LHCN-M2 (cell line): ENCODE data around the gene STAC2. TPM values are rescaled to one million over a fixed set of nuclear protein-coding genes. Genes with fewer than 3 reads are reported as not detected.

Source experiments
- DNase-seq: peaks from one replicate; pipeline ENCODE4 v3.0.0-alpha.2; 2012; ENCODE audit warnings: low read depth
- total RNA-seq: library from RNA; depleted of rRNA; stranded (reverse); fragments of >200 nt; gene quantifications from 2 replicates; pipeline ENCODE4 v1.2.3, GENCODE V29; 2014

STAC2 gene
- total RNA-seq, 1 experiment from 2014 or later: 0.11 TPM

GRCh38 chr17:39235555-39236449 lies 10.1 kb upstream of the STAC2 start:
- DNase-seq: peak; percentile 67

- peak; percentile 49 for DNase-seq
Measured at GRCh38 chr17:39231591-39232551, 6.1 kb upstream of the STAC2 start.

DNA sequence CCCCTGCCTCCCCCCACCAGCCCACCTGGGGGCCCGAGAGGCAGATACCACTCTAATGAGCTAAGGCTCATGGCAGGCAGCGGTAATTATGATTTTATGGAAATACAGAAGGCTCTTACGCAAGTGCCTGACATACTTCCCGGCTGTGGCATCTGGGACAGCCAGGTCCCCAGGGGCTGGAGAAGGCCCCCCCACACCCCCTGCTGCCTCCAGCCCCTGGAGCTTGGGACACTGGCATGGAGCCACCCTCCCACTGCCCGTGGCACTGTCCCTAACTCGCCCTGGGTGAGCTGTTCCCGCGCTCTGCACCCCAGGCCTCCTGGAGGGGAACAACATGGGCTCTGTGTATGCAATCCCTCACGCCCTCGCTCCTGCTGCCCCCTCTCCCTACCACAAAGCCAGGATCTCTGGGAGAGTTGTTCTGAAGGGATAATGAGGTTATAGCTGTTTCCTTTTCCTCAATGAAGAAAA lies 5.4 kb upstream of the STAC2 start:
- DNase-seq: no peak

DNA sequence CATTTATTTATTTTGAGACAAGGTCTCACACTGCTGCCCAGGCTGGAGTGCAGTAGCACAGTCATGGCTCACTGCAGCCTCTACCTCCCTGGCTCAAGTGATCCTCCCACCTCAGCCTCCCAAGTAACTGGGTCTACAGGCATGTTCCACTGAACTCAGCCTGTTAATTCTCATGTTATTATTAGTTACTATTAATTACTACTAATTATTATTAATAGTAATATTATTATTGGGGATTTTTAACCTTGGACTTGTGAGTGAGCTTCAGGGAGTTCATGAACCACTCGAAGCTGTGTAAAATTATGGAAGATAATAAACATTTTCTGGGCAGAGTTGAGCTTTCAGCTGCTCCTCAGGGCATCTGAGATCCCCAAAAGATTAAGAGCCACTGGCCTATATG lies 4.6 kb upstream of the STAC2 start:
- DNase-seq: no peak

DNA sequence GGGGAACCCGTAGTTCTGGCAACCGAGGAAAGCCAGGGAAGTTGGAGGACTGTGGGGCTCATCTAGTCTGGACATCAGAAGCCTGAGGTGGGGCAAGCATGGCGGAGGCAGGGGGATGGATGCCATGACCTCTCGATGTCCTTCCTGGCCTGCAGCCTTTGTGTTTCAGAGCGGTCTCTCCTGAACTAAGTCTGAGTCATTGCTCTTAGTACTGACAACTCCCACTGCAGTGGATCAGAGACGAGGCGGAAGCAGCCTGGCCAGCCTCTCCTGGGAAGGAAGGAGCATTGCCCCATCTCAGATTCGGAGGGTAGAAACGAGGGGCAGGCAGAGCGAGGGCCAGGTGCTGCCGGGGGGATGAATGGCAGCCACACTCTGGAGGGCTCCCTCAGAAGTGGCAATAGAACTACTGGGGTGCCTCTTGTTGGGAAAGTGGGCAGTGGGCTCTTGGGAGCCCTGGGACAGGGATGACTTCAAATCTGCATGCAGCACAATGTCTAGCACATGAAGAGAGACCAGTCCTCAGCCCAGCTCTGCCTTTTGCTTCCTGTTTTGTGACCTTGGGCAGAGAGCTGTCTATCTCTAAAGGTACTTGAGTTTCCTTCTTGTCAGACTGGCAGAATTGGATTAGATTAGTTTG lies 3.6 kb upstream of the STAC2 start:
- peak; percentile 67 for DNase-seq

- DNase-seq: no peak
Measured at GRCh38 chr17:39227364-39227919, 1.7 kb upstream of the STAC2 start.

DNA sequence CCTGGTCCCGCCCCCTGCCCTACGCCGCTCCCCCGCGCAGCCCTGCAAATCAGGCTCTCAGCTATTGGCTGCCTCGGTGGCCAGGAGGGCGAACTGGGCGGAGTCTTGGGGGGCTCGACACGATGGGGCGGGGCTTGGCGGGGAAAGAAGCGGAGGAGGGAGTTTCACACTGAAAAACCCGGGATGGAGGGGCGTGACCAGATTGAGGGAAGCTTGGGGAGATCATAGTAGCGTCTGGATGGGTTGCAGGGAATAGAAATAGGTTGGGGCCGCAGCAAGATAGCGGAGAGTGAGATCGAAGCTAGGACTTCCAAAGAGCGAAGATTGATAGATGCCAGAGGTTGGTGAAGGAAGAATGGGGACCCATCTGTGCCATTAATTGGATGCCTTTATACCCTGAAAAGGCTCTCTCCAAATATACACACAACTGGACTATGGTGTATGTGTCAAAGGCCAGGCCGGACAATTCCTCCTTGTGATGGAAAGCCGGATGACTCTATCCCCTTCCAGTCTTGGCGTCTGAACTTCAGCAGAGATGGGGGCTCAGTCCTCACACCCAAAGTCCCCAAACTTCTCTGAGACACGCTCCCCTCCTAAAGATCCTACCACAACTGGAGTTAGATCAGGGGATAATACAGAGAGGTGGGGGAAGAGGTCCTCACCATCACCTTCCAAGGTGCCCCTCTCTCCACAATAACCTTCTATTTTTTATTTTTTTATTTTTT lies 376 bp upstream of the STAC2 start:
- peak; percentile 50 for DNase-seq

- DNase-seq: no peak
Measured at GRCh38 chr17:39224778-39225307, 902 bp downstream of the STAC2 start.

DNA sequence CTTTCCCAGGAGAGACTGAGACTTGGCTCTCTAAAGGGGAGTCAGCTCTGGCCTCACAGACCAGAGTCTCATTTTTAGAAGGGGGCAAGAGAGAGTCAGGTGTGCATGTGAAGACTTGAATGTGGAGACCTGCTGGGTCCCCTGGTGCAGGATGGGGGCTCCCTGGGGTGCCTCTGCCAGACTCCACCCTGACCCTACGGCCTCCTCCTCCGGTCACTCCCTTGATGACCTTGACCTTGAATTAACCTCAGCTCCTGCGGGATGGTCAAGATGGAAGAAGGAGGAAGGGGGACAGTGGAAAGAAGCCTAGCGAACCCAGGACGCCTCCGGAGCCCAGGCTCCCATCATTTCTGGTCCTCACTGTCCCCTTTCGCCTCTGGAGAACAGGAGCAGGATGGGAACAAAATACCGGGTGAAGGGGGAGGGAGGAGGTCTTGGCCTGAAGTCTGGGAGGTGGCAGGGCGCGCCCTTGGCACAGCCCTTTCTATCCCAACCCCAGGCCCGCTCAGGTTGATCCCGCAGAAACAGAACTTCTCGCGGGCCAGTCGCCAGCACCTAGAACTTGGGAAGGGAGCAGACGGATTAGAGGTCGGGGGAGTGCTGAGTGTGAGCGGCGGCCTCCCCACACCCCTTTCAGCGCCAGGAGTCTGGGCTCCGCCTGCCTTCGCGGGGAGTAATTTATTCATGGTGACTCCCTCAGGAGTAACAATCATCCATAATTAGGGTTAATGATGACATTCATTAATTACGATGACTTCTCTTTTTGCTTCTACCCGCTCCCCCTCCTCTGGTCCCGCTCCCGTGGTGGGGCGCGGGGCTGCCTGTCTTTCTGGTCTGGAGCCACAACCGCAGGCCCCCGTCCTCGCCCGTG lies 1.6 kb downstream of the STAC2 start:
- no peak for DNase-seq

DNA sequence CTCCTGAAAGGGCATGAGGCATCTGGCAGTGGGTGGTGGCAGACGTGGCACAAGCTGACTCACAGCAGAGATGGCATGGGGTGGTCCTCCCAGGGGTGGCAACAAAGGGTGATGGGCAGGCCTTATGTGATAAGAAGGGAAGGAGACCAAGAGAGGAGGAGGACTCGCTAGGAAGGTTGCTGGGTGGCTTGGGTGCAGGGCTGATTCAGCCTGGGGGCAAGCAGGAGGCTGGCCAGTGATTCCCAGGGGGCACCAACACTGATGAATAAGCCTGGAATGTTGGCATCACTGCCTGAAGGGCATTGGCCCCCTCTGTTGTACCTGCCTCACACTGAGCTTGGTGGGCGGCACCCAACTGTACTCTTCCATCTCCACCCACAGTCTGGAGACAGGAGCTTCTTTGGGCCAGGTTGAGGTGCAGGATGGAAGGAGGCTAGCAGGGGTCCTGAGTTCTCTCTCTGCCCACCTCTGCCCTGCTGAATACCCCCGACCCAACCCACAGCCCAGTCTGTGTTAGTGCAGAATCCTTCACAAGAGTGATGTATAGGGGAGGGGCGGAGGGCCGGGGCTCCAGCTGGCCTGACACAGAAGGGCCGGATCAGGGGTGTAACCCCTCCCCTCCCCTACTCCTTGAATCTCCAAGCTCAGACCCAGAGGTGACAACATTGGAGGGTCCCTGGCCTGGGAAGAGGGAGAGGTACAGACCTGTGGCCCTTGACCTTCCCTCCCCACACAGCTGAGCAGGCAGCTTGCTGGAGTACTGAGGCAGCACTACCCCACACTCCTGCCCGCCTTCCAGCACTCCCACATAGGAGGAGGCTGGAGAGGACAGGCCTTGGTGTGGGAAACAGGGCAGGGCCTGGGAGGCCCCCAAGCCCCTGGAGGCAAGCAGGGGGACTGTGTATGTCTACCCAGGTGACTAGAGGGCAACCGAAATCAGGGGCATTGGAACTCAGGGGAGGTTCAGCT lies 2.6 kb downstream of the STAC2 start:
- DNase-seq: no peak

DNA sequence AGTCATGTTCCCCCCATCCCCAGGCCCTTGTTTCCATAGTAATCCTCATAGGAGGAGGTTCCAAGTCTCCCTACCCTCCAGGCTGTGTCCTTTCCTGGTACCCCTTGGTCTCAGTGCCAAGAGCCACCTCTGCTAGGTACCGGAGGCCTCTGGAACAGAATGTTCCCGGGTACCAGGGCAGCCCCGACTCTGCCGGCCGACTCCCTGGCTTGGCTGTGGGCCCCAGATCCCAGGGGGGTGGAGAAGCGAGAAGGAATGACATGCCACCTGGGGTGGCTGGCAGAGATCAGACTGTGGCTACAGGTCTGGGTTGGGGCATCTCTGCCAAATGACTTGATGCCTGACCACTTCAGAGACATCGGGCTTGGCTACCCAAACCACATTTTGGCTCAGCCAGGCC lies 3.6 kb downstream of the STAC2 start:
- no peak for DNase-seq

- DNase-seq: no peak
Measured at GRCh38 chr17:39221572-39221971, 4.2 kb downstream of the STAC2 start.

DNA sequence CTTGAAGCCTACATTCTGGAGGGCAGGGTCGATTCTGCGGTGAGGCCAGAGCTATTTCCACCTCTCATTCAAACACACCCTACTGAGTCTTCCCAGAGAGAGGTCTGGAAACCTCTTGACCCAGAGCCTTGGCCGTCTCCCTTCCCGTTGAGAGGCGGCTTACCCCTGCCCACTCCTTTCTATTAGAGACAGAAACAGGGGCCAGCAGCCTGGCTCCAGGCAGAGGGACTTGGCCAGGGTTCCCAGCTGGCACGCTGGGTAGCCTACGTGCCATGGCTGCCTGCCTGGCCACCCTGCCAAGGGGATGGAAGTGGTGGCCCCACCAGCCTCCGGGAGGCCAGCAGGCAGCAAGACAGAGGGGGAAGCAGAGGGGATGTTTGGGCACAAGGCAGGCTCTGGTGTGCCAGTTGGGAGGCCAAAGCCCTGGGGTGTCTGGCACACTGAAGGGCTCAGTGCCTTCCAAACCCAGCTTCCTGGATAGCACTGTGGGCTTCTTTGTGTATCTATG lies 6.0 kb downstream of the STAC2 start:
- DNase-seq: no peak

GRCh38 chr17:39218906-39219305 lies 6.8 kb downstream of the STAC2 start:
- DNase-seq: no peak

GRCh38 chr17:39217734-39218369 lies 7.9 kb downstream of the STAC2 start:
- no peak for DNase-seq

- DNase-seq: no peak
Measured at GRCh38 chr17:39213852-39214251, 11.9 kb downstream of the STAC2 start.

- no peak for DNase-seq
Measured at GRCh38 chr17:39212841-39213480, 12.8 kb downstream of the STAC2 start.
